RWPE1 (cell line): Measurements from ENCODE around the gene POU3F4.

Experiments used
- CTCF ChIA-PET: fragments of 350-600 bp; sonication (Branson Sonifier 250); formaldehyde crosslinking; extraction: SDS; loops from one replicate; lab custom pipeline; 2021; lab: Yijun Ruan, JAX
- POLR2A ChIA-PET: fragments of 400-600 bp; formaldehyde crosslinking; extraction: SDS; loops from one replicate; lab custom pipeline; 2020; ENCODE audit warnings: antibody characterized with exemption; ENCODE audit not compliant: low non-redundant PET; lab: Yijun Ruan, JAX
- DNase-seq: peaks from one replicate; pipeline ENCODE4 v3.0.0; 2012; ENCODE audit warnings: low spot score
- H3K27ac ChIP-seq: fragments of 450-650 bp; 2 replicates; pipeline ENCODE4 v1.5.1; 2017
- TF ChIP-seq, protein P1 (sequence below): fragments of 450-650 bp; conservative IDR thresholded peaks from 2 replicates; pipeline ENCODE4 v1.5.1; 2017; ENCODE audit warnings: low read depth, mild to moderate bottlenecking

The POU3F4 gene

DNA sequence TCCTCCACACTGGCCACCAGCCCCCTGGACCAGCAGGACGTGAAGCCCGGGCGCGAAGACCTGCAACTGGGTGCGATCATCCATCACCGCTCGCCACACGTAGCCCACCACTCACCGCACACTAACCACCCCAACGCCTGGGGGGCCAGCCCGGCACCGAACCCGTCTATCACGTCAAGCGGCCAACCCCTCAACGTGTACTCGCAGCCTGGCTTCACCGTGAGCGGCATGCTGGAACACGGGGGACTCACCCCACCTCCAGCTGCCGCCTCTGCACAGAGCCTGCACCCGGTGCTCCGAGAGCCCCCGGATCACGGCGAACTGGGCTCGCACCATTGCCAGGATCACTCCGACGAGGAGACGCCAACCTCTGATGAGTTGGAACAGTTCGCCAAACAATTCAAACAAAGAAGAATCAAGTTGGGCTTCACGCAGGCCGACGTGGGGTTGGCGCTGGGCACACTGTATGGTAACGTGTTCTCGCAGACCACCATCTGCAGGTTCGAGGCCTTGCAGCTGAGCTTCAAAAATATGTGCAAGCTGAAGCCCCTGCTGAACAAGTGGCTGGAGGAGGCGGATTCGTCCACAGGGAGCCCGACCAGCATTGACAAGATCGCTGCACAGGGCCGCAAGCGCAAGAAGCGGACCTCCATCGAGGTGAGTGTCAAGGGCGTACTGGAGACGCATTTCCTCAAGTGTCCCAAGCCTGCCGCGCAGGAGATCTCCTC lies 600 bp downstream of the POU3F4 start:
- DNase-seq: no peak
- ChIA-PET POLR2A (no interaction called here), CTCF (no interaction called here)
- H3K27ac ChIP-seq: no peak overlapping the region
- TF ChIP-seq, protein P1, sequence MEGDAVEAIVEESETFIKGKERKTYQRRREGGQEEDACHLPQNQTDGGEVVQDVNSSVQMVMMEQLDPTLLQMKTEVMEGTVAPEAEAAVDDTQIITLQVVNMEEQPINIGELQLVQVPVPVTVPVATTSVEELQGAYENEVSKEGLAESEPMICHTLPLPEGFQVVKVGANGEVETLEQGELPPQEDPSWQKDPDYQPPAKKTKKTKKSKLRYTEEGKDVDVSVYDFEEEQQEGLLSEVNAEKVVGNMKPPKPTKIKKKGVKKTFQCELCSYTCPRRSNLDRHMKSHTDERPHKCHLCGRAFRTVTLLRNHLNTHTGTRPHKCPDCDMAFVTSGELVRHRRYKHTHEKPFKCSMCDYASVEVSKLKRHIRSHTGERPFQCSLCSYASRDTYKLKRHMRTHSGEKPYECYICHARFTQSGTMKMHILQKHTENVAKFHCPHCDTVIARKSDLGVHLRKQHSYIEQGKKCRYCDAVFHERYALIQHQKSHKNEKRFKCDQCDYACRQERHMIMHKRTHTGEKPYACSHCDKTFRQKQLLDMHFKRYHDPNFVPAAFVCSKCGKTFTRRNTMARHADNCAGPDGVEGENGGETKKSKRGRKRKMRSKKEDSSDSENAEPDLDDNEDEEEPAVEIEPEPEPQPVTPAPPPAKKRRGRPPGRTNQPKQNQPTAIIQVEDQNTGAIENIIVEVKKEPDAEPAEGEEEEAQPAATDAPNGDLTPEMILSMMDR: no peak

- ChIA-PET POLR2A (no interaction called here), CTCF (no interaction called here)
- DNase-seq: no peak
These were observed 1.2 kb downstream of the POU3F4 start for GRCh38 chrX:83509254-83509801.

DNA sequence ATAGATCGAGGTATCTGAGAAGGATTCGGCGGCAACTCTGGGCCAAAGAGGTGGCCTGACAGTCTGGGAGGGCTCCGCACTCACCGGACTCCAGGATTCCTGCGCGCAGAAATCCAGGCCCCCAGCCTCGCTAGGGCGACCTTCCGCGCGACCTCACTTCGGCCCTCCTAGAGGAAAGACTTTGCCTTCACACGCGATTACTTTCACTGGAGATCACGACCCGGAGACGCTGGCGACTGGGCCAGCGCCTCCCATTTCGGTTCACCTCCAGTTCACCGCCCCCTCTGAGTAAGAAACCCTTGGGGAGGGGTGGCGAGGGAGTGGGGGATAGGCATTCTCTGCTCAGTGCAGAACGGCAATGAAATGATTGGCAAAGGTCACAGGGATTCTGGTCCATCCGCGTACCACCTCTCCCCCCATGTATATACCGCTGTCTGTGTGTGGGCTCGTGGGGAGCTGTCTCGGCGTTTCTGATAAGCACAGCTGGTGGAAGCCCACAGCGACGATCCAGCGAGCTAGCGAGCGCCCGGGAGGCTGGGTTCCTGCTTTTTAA lies 2.5 kb downstream of the POU3F4 start:
- TF ChIP-seq, protein P1: no peak
- no peak overlapping the region for H3K27ac ChIP-seq
- ChIA-PET CTCF (no interaction called here), POLR2A (no interaction called here)
- DNase-seq: no peak

More at GRCh38 chrX:83509254-83509801, 1.2 kb downstream of the POU3F4 start:
- TF ChIP-seq, protein P1: no peak
- H3K27ac ChIP-seq: no peak overlapping the region

DNA sequence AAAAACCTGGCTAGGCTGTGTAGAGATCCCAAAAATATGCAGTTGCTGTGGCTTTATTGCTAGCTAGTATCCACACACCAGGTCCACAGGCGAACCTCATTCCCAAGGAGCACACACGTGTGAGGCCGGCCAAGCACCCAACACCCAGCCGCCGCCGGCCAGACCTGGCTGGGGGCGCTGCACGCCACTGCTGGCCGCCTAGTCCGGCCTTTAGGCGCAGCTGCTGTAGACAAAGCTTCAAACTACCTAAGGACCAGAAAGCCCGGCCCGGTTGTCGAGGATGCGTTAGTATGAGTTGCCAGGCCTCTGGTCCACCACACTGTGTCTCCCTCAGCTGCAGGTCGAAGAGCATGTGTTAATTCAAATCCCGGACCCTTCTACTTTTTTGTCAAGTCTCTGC lies 3.1 kb downstream of the POU3F4 start:
- ChIA-PET CTCF (no interaction called here), POLR2A (no interaction called here)
- DNase-seq: no peak

DNA sequence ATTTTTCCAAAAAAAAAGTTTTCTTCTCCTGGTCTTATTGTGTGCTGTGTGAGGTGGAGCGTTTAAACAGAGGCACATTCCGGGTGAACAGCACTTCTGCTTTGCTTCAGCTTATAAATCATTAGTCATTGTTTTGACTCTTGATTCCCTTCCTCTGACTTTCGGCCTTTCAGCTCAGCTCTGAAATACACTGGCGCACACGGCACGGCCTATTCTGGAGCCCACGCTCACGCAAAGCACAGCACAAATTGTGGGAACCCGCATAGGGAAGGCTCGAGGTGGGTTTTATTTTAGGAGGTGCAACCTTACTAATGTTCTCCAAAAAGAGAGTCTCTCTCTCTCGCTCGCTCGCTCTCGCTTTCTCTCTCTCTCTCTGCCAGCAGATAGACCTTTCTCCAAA lies 4.0 kb downstream of the POU3F4 start:
- POLR2A ChIA-PET: no interaction called here
- TF ChIP-seq, protein P1: no peak
- no peak overlapping the region for H3K27ac ChIP-seq
- CTCF ChIA-PET: no interaction called here
- no peak for DNase-seq

More for the DNA sequence above, 3.1 kb downstream of the POU3F4 start:
- TF ChIP-seq, protein P1: no peak
- no peak overlapping the region for H3K27ac ChIP-seq

DNA sequence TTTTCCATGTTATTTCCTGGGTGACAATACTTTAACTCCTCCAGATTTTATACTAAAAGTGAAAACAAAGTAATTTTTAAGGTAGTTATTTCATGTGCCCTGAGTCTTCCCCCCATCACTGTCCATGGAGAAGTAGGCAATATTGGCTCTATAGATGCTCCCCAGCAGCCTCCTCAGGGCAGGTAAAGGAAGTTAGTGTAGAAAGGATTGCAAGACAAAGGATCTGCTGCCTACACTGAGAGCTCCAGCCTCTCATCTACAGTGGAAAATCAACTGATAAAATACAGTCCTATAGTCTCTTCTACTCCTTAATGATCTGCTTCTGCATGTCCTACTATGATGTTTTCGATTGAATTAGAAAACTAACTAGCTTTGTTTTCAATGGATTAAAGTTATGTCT lies 8.5 kb downstream of the POU3F4 start:
- CTCF ChIA-PET: no interaction called here

More for the DNA sequence above, 8.5 kb downstream of the POU3F4 start:
- TF ChIP-seq, protein P1: no peak
- H3K27ac ChIP-seq: no peak overlapping the region
- POLR2A ChIA-PET: no interaction called here
- no peak for DNase-seq
